Erythroblast (primary cell): Measurements from ENCODE around the gene ECE1.

ENCODE experiments used
- DNase-seq, 2 experiments: peaks; one replicate each; lab custom pipeline; 2025; lab: John Stamatoyannopoulos, UW
- GATA1 ChIP-seq: IDR thresholded peaks from 2 replicates; pipeline ENCODE4 v1.6.1; 2011; ENCODE audit warnings: low read depth, mild to moderate bottlenecking, control low read depth, low read length, moderate library complexity
- POLR2A ChIP-seq: IDR thresholded peaks from 2 replicates; pipeline ENCODE4 v1.6.1; 2011; ENCODE audit warnings: mild to moderate bottlenecking, low read length

The ECE1 gene

DNA sequence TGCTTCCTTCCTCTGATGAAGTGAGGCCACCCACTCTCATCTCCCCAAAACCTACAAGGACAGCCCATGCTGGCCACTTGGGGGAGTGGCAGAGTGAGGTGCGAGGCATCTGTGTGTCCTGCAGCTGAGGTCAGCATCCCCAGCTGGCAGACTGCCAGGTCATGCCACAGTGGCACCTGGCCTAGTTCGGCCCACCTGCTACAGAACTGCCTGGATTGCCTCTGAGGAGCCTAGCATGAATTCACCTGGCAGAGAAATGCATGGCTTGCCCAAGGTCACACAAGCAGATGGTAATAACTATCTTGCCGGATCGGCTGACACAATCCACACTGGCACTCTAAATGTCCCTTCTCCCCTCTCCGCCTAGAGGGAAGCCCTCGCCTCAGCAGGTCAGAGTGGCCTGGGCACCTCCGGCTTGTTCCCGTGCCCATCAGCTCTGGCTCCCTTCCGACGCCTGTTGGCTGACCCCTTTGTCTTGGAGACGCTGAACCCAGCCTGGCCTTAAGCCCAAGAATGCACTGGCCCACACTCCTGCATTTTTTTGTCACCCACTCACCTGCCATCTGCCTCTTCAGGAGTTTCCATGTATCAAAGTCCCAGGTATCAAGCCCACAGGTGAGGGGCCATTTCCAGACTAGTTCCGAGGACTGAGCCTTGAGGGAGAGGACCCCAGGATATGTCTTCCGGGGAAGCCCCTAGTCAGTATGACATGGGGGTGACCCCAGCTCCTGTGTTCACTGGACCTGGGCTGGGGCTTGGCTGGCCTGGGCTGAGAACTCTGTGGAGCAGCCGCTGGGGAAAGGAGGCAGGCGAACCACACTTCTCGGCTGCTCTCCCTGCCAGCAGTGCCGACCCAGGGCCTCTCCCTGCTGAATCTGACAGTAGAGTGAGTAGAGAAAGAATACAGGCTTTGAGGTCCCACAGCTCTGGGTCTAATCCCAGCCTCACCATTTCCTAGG, 21.7 kb downstream of the ECE1 start:
- peak in 1 of 2 experiments; percentile 17 for DNase-seq
- TF ChIP-seq GATA1 (no peak), POLR2A (no peak)

- TF ChIP-seq GATA1 (no peak), POLR2A (no peak)
- DNase-seq: no peak
These were observed 22.8 kb downstream of the ECE1 start for GRCh38 chr1:21267191-21268077.

GRCh38 chr1:21266119-21266774, 24.0 kb downstream of the ECE1 start:
- TF ChIP-seq GATA1 (no peak), POLR2A (peak; percentile 39)

DNA sequence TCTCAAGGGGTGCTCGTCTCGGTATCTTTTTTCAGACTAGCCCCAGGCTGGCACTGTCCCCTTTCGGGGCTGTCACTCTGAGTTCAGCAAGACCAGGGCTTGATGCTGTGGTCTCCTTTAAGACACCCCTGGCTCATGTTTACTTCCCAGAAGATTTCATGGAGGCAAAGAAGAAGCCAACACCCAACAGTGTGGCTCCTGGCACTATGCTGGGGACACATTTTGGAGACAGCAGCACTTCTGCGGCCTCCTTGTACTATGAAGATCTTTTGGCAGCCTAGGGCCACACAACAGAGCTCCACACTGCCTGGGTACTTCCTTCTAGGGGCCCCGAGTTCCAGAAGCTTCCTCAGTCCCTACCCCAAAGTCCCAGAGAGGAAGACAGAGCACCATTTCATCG, 24.6 kb downstream of the ECE1 start:
- no peak for TF ChIP-seq GATA1
- no peak for TF ChIP-seq POLR2A
- no peak for DNase-seq

More at GRCh38 chr1:21266119-21266774, 24.0 kb downstream of the ECE1 start:
- peak; percentile 86 to 93 for DNase-seq

DNA sequence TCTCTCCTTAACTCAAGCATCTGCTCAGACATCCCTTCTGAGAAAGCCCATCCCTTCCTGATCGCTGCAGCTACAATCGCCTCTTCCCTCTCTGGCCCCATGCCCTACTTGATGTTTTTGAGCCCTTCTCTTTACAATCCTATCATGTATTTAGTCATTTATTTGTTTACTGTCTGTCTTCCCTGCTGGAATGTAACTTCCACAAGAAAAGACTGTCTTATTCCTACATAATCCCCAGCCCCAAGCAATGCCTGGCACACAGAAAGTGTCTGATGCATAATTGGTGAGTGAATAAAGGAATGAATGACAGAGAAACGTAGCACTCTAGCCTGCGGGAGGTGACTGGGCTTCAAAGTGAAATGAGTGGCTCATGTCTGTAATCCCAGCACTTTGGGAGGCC, 25.4 kb downstream of the ECE1 start:
- TF ChIP-seq POLR2A (no peak), GATA1 (no peak)
- no peak for DNase-seq

- DNase-seq: no peak
- TF ChIP-seq GATA1 (no peak), POLR2A (no peak)
These were observed 26.5 kb downstream of the ECE1 start for GRCh38 chr1:21263653-21264225.

- TF ChIP-seq GATA1 (no peak), POLR2A (no peak)
- DNase-seq: no peak
These were observed 27.2 kb downstream of the ECE1 start for GRCh38 chr1:21263052-21263429.

DNA sequence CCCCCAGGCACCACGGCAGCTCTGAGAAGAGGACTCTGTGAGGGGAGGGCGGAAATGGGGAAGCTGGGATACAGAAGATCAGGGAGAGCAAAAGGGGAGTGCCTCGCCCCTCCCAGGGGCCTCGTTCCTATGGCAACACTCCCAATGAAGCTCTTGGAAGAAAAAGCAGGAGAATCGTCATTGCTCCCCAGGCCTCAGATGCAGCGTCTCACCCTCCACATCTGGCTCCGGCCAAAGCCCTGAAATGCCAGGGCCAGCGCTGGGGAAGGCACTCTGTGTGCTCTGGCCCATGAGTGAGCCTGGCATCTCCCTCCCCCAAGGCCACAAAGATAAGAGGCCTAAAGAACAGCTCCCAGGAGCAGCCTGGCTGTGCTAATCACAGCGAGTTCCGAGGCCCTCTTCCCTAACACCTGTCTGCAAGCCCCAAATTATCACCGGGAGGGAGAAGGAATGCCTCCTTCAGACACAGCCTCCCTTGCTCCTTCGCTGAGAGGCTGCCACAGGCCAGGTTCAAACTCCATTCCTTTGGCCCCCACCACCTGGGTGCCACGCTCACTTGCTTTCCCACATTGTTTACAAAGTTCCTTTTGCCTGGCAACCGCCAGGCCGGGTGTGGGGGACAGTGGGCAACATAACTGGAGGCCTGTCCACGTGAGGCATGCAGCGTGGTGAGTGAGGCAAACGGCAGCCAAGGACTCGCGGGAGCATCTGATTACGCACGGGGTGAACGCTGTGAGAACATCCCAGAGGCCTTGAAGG, 27.8 kb downstream of the ECE1 start:
- TF ChIP-seq GATA1 (no peak), POLR2A (peak; percentile 22)
- peak in 1 of 2 experiments; percentile 41 for DNase-seq

- peak in 1 of 2 experiments; percentile 62 for DNase-seq
- TF ChIP-seq POLR2A (peak; percentile 27), GATA1 (no peak)
These were observed 28.5 kb downstream of the ECE1 start for GRCh38 chr1:21261551-21262292.

DNA sequence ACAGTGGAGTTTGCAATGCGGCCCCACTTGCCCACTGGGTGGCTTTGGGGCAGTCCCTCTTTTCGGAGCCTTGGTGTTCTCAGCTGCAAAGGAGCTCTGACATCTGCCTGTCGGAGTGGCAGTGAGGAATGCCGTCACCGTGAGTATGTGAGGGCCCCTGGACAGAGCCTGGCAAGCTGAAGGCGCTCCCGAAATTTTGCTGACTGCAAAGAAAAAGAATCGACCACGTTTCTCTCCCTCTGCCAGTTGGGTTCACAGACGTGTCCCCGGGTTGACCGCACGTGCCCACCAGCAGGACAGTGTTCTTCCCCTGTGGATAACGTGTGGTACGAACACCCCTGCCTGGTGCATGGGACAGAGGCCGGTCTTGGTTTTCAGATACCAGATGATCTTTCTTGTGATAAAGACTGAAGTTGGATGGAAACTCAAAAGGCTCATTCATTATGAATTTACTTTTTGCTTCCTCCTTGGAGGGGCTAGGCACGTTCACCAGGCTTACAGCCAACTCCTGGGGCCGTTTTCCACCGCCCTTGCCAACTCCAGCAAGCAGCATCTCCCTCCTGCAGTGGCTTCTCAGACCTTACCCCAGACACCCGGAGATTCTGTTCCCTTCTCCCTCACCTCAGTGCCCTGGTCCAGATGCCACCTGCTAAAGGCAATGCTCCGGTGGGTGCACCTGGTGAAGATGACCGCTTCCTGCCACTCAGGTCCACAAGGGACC, 29.7 kb downstream of the ECE1 start:
- no peak for TF ChIP-seq GATA1
- no peak for TF ChIP-seq POLR2A
- DNase-seq: no peak
